Endothelial cell of umbilical vein (primary cell): Measurements from ENCODE around the gene NR4A1.

Experiments used
- EZH2 ChIP-seq: IDR thresholded peaks from 2 replicates; pipeline ENCODE4 v1.6.1; 2012; ENCODE audit warnings: borderline replicate concordance, low read depth, mild to moderate bottlenecking, moderate library complexity, low read length, inconsistent platforms; ENCODE audit not compliant: severe bottlenecking
- POLR2AphosphoS5 ChIP-seq: IDR thresholded peaks from 2 replicates; pipeline ENCODE4 v1.6.1; 2012; ENCODE audit warnings: low read depth, mild to moderate bottlenecking, control low read depth, low read length, moderate library complexity; ENCODE audit not compliant: insufficient read depth
- TF ChIP-seq, protein P1 (sequence below), 2 donors: IDR thresholded peaks; 1 replicate in 1 of 2; 2 replicates in 1 of 2; pipeline ENCODE4 v1.5.1; 2011; ENCODE audit warnings: low read length in 2 of 2, mild to moderate bottlenecking in 2 of 2, moderate library complexity in 2 of 2, control low read depth in 1 of 2, inconsistent platforms in 1 of 2, low read depth in 1 of 2; ENCODE audit not compliant: insufficient read depth in 1 of 2; ENCODE audit errors: extremely low read depth in 1 of 2

DNA sequence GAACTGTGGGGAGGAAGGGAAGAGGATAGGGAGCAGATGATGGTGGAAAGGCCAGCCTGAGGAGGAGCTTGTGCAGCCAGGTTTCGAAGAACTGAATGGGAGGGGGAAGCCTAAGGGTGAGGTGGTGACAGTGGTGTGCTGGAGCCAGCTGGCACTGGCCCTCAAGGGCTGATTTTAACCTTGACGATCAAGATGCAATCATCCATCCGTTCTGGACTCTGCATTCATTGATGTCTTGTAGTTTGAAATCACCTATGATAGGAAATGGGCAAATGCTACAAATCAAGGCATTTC is 15.8 kb downstream of the NR4A1 start:
- TF ChIP-seq POLR2AphosphoS5: no peak
- TF ChIP-seq, protein P1, sequence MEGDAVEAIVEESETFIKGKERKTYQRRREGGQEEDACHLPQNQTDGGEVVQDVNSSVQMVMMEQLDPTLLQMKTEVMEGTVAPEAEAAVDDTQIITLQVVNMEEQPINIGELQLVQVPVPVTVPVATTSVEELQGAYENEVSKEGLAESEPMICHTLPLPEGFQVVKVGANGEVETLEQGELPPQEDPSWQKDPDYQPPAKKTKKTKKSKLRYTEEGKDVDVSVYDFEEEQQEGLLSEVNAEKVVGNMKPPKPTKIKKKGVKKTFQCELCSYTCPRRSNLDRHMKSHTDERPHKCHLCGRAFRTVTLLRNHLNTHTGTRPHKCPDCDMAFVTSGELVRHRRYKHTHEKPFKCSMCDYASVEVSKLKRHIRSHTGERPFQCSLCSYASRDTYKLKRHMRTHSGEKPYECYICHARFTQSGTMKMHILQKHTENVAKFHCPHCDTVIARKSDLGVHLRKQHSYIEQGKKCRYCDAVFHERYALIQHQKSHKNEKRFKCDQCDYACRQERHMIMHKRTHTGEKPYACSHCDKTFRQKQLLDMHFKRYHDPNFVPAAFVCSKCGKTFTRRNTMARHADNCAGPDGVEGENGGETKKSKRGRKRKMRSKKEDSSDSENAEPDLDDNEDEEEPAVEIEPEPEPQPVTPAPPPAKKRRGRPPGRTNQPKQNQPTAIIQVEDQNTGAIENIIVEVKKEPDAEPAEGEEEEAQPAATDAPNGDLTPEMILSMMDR (IDR thresholded peaks at IDR 0.05; ENCODE audit: extremely low read depth in 1 of 2, insufficient read depth in 1 of 2, low read depth in 1 of 2, low read length in 2 of 2): no peak
- no peak for TF ChIP-seq EZH2
